HEK293T (cell line): Measurements from ENCODE around the gene PKLR.

Experiments used
- FOXM1 ChIP-seq: fragments of 450-650 bp; IDR thresholded peaks from 2 replicates; pipeline ENCODE4 v1.6.1; 2017; ENCODE audit warnings: mild to moderate bottlenecking, borderline replicate concordance
- L3MBTL2 ChIP-seq: fragments of 450-650 bp; conservative IDR thresholded peaks from 2 replicates; pipeline ENCODE4 v1.6.1; 2016; ENCODE audit warnings: mild to moderate bottlenecking
- TF ChIP-seq, protein P1 (sequence below): fragments of 450-650 bp; IDR thresholded peaks from 2 replicates; pipeline ENCODE4 v1.6.1; 2016

DNA sequence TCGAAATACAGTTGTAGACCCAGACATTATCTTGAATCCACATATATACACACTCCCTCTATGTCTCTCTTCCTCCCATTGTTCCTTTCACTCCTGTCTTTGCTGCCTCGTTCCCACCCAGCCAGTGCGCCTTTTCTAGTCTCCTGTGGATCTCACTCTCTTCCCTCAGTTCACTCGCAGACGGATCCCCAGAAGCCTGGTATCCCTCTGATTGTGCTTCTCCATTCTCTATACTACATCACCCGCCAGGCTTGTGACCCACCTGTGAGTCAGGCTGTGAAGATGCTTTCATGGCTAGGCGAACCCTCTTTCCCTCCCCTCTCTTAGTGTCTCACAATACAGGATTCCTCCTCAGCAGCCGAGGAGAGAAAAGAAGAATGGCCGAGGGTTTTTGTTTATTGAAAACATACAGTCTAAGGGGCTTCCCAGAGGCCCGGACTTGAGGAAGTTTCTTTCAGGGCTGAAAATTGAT, 22.5 kb downstream of the PKLR start:
- TF ChIP-seq L3MBTL2 (no peak), FOXM1 (no peak)
- TF ChIP-seq, protein P1, sequence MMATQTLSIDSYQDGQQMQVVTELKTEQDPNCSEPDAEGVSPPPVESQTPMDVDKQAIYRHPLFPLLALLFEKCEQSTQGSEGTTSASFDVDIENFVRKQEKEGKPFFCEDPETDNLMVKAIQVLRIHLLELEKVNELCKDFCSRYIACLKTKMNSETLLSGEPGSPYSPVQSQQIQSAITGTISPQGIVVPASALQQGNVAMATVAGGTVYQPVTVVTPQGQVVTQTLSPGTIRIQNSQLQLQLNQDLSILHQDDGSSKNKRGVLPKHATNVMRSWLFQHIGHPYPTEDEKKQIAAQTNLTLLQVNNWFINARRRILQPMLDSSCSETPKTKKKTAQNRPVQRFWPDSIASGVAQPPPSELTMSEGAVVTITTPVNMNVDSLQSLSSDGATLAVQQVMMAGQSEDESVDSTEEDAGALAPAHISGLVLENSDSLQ = no peak
